Sigmoid colon (tissue), 7 donors: ENCODE results near the gene PPP1CB. TPM values are rescaled to one million over a fixed set of nuclear protein-coding genes. Genes with fewer than 3 reads are reported as not detected.

Experiments
- DNase-seq: peaks from one replicate; pipeline ENCODE4 v3.0.0-alpha.2; 2019
- H3K27ac ChIP-seq, 4 donors: fragments of 200-600 bp; sonication (generic); one replicate each; pipeline ENCODE4 v1.5.1; 2016 to 2019; ENCODE audit warnings: mild to moderate bottlenecking in 1 of 4
- H3K27me3 ChIP-seq, 3 donors: fragments of 200-600 bp; sonication (generic); one replicate each; pipeline ENCODE4 v1.5.1; 2019; ENCODE audit warnings: mild to moderate bottlenecking in 1 of 3
- H3K36me3 ChIP-seq, 4 donors: fragments of 200-600 bp; sonication (generic); one replicate each; pipeline ENCODE4 v1.5.1; 2016 to 2019
- H3K4me1 ChIP-seq, 4 donors: fragments of 200-600 bp; sonication (generic); one replicate each; pipeline ENCODE4 v1.5.1; 2017 to 2019
- H3K4me3 ChIP-seq, 4 donors: fragments of 200-600 bp; sonication (generic); one replicate each; pipeline ENCODE4 v1.5.1; 2017 to 2019; ENCODE audit warnings: mild to moderate bottlenecking in 2 of 4, moderate library complexity in 1 of 4
- H3K9me3 ChIP-seq, 4 donors: fragments of 200-600 bp in 3 of 4; sonication (generic) in 3 of 4; one replicate each; pipeline versions ENCODE4 v1.5.1 to v1.6.1; 2013 to 2019
- EP300 ChIP-seq, 4 donors: sonication (generic); formaldehyde crosslinking; IDR thresholded peaks; one replicate each; pipeline ENCODE4 v1.6.1; 2017; ENCODE audit warnings: antibody characterized with exemption in 4 of 4
- POLR2A ChIP-seq, 2 donors: fragments of 450-650 bp; IDR thresholded peaks; one replicate each; pipeline ENCODE4 v1.6.1; 2016; ENCODE audit warnings: antibody characterized with exemption in 2 of 2, mild to moderate bottlenecking in 2 of 2, moderate library complexity in 2 of 2
- POLR2AphosphoS5 ChIP-seq, 4 donors: sonication (generic); formaldehyde crosslinking; IDR thresholded peaks; one replicate each; pipeline ENCODE4 v1.6.1; 2017; ENCODE audit warnings: antibody characterized with exemption in 4 of 4
- WGBS, 2 donors: extraction: QIAGEN DNeasy Blood & Tissue Kit; methylation state at CpG; one replicate each; pipeline ENCODE4 v1.1.7; 2013; 5-methylcytosine and 5-hydroxymethylcytosine counted together
- intact Hi-C: fragments of 100-400 bp; cut with DNase I; formaldehyde crosslinking; loops from one replicate; pipeline ENCODE4 v1.15.1; 2023
- polyA plus RNA-seq, 3 donors: library from polyadenylated mRNA; stranded (reverse); fragments of 200-250 nt; gene quantifications; one replicate each; pipeline ENCODE4 v1.2.3, GENCODE V29; 2013
- total RNA-seq, 4 donors: library from RNA; depleted of rRNA; stranded (reverse); fragments of >200 nt; gene quantifications; one replicate each; pipeline ENCODE4 v1.1.0, GENCODE V29; 2016
- TF ChIP-seq, protein P1 (sequence below), 4 experiments: fragments of 450-650 bp in 3 of 4; fragments of 200-600 bp in 1 of 4; IDR thresholded peaks; one replicate each; pipeline ENCODE4 v1.5.1; 2016 to 2019; ENCODE audit warnings: antibody characterized with exemption in 4 of 4, mild to moderate bottlenecking in 3 of 4, moderate library complexity in 2 of 4
- donor health status: healthy with polysubstance abuse.
- donor health status: Bipolar disorder and iron deficiency.
- donor health status: healthy.

The PPP1CB gene
- total and polyA plus RNA-seq, 7 donors: 88.7 to 567 (median 446) TPM

DNA sequence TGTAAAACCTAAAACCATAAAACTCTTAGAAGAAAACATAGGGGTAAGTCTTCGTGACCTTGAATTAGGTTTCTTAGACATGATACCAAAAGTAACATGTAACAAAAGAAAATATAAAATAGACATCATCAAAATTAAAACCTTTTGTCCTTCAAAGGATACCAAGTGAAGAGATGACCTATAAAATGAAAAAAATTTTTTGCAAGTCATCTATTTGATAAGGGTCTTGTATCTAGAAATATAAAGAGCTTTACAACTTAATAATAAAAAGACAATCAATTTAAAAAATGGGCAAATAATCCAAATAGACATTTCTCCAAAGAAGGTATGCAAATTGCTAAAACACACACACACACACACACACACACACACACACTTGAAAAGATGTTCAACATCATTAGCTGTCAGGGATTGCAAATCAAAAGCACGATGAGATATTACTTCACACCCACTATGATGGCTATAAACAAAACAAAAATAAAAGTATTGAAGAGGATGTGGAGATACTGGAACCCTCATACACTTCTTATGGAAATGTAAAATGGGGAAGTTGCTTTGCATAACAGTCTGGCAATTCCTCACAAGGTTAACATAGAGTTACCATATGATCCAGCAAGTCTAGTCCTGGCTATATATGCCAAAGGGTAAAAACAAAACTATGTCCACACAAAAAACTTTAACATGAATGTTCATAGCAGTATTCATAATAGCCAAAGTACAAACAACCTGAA lies 82.3 kb downstream of the PPP1CB start:
- TF ChIP-seq EP300 (IDR thresholded peaks at IDR 0.05): no peak
- TF ChIP-seq, protein P1, sequence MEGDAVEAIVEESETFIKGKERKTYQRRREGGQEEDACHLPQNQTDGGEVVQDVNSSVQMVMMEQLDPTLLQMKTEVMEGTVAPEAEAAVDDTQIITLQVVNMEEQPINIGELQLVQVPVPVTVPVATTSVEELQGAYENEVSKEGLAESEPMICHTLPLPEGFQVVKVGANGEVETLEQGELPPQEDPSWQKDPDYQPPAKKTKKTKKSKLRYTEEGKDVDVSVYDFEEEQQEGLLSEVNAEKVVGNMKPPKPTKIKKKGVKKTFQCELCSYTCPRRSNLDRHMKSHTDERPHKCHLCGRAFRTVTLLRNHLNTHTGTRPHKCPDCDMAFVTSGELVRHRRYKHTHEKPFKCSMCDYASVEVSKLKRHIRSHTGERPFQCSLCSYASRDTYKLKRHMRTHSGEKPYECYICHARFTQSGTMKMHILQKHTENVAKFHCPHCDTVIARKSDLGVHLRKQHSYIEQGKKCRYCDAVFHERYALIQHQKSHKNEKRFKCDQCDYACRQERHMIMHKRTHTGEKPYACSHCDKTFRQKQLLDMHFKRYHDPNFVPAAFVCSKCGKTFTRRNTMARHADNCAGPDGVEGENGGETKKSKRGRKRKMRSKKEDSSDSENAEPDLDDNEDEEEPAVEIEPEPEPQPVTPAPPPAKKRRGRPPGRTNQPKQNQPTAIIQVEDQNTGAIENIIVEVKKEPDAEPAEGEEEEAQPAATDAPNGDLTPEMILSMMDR (IDR thresholded peaks at IDR 0.05): no peak
- no peak for TF ChIP-seq POLR2A (IDR thresholded peaks at IDR 0.05)
- TF ChIP-seq POLR2AphosphoS5 (IDR thresholded peaks at IDR 0.05): no peak
- H3K36me3 ChIP-seq: no peaks in the 10 kb centered on the region
- H3K9me3 ChIP-seq: no peaks in the 10 kb centered on the region
- no peaks in the 10 kb centered on the region for H3K27me3 ChIP-seq
- intact Hi-C loops: no loop called here
- WGBS, 2 donors: 85 to 86% methylated on average over 2 of the region's 2 CpGs
- H3K4me3 ChIP-seq: no peak overlapping the region
- no peaks in the 10 kb centered on the region for H3K4me1 ChIP-seq
- DNase-seq: no peak
- H3K27ac ChIP-seq: no peak overlapping the region

DNA sequence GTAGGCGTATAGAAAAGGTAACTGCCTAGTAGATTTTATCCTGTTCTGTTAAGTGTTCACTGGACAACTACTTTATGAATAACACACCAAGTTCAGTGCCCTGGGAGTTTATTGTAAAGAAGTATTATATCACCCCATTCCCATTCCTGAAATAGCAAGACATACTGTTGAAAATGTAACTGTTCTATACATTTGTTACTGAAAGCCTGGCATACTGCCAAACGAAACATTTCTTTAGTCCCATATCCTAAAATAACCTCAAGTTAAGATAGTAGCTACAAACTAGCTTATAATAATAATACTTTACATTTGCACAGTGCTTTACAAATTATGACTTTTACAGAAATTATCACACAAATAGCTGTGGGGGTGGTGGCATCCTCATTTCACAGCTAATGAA lies 84.2 kb downstream of the PPP1CB start:
- TF ChIP-seq POLR2A (IDR thresholded peaks at IDR 0.05) (no peak), EP300 (IDR thresholded peaks at IDR 0.05) (no peak), POLR2AphosphoS5 (IDR thresholded peaks at IDR 0.05) (no peak)
- TF ChIP-seq, protein P1 (IDR thresholded peaks at IDR 0.05): no peak
- WGBS, 2 donors: 77 to 84% methylated on average over 2 of the region's 2 CpGs
- Histone ChIP-seq H3K9me3 (no peaks in the 10 kb centered on the region), H3K4me1 (no peaks in the 10 kb centered on the region), H3K27ac (no peak overlapping the region), H3K36me3 (no peaks in the 10 kb centered on the region), H3K27me3 (no peaks in the 10 kb centered on the region), H3K4me3 (no peak overlapping the region)
- intact Hi-C loops: no loop called here
- DNase-seq: no peak

DNA sequence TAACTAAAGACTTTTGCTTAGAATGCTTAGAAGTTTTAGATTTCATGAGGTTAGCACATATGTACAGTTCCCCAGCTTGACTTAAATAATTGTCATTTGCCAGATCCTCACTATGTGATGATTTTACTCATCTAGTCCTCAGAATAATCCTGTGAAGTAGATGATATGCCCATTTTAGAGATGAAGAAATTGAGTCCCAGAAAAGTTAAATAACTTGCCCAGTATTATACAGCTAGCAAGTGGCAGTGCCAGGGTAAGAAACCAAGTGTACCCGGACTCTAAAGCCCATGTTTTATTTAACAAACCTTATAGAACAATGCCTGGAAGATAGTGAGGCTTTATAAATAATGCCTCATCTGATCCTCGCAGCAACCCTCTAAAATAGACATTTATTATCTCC lies 87.3 kb downstream of the PPP1CB start:
- intact Hi-C loops: no loop called here
- Histone ChIP-seq H3K9me3 (no peaks in the 10 kb centered on the region), H3K4me1 (no peaks in the 10 kb centered on the region), H3K27me3 (no peaks in the 10 kb centered on the region), H3K27ac (no peak overlapping the region), H3K4me3 (no peak overlapping the region), H3K36me3 (no peaks in the 10 kb centered on the region)
- TF ChIP-seq EP300 (IDR thresholded peaks at IDR 0.05): no peak
- no peak for TF ChIP-seq POLR2A (IDR thresholded peaks at IDR 0.05)
- no peak for TF ChIP-seq POLR2AphosphoS5 (IDR thresholded peaks at IDR 0.05)
- TF ChIP-seq, protein P1 (IDR thresholded peaks at IDR 0.05): no peak
- DNase-seq: no peak
- WGBS, 2 donors: 95 to 96% methylated on average over 2 of the region's 2 CpGs

DNA sequence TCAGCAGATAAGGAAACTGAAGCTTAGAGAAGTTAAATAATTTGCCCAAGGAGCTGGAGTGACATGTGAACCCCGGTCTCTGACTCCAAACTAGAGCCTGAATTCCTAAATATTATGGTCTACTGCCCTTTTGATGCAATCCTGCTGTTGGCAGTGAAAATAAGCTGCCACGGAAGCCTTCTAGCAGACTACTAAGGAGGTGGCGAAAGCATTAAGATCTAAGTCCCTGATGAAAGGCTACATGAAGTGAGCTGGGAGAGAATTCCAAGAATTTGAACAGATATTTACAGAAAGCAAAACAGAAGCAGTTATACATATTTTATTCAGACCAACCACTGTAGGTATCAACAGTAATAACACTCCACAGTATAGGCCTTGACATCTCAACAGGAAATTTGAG lies 90.4 kb downstream of the PPP1CB start:
- Histone ChIP-seq H3K36me3 (peaks cover 0 to 3% (median 0%) of the 10 kb centered on the region in 4 donors), H3K27me3 (no peaks in the 10 kb centered on the region), H3K4me1 (no peaks in the 10 kb centered on the region), H3K9me3 (no peaks in the 10 kb centered on the region), H3K4me3 (no peak overlapping the region), H3K27ac (no peak overlapping the region)
- 59 to 61% methylated on average over 3 of the region's 3 CpGs for WGBS, 2 donors
- intact Hi-C loops: no loop called here
- no peak for DNase-seq
- TF ChIP-seq POLR2A (IDR thresholded peaks at IDR 0.05) (no peak), EP300 (IDR thresholded peaks at IDR 0.05) (no peak), POLR2AphosphoS5 (IDR thresholded peaks at IDR 0.05) (no peak)
- TF ChIP-seq, protein P1 (IDR thresholded peaks at IDR 0.05): no peak

Other genes starting within 250 kb of the PPP1CB start
- gene SPDYA, start 59.0 kb downstream of the PPP1CB start, total RNA-seq: 1 to 10 TPM in 2 of 4 donors, under 1 TPM in 2; 0.66 to 2.2 (median 1.0) TPM
- gene SPDYA, start 59.0 kb downstream of the PPP1CB start, polyA plus RNA-seq: 1 to 10 TPM in 1 of 3 donors, under 1 TPM in 1, not detected in 1; 0.13 to 1.2 TPM
- gene TRMT61B, start 118.5 kb downstream of the PPP1CB start, total RNA-seq: 10 to 100 TPM in 2 of 4 donors, 1 to 10 TPM in 2; 8.6 to 16.8 (median 10.5) TPM
- 10 to 100 TPM; 10.9 to 13.8 (median 12.2) TPM for gene TRMT61B, start 118.5 kb downstream of the PPP1CB start, polyA plus RNA-seq
- 10 to 100 TPM; 24.9 to 45.3 (median 36.1) TPM for gene WDR43, start 142.8 kb downstream of the PPP1CB start, total RNA-seq
- gene WDR43, start 142.8 kb downstream of the PPP1CB start, polyA plus RNA-seq: 10 to 100 TPM in 2 of 3 donors, 1 to 10 TPM in 1; 8.4 to 18.5 (median 13.2) TPM
- gene TOGARAM2, start 229.5 kb downstream of the PPP1CB start, total RNA-seq: 1 to 10 TPM in 2 of 4 donors, under 1 TPM in 2; 0.28 to 3.2 (median 1.8) TPM
- gene TOGARAM2, start 229.5 kb downstream of the PPP1CB start, polyA plus RNA-seq: under 1 TPM in 1 of 3 donors, not detected in 2; 0.23 TPM